HG03521 (cell line): Measurements from ENCODE around the gene MPDU1.
"Not testable (repeated sequence)": the region's sequence is repeated elsewhere in the genome, so short reads cannot be mapped to it uniquely, and the experiment has no call there.

Source experiments
- ATAC-seq: cut with Tn5 transposase; IDR thresholded peaks from one replicate; pipeline ENCODE4 v1.9.1; 2021; ENCODE audit warnings: mild to moderate bottlenecking, moderate library complexity; ENCODE audit not compliant: unreplicated experiment

The MPDU1 gene

DNA sequence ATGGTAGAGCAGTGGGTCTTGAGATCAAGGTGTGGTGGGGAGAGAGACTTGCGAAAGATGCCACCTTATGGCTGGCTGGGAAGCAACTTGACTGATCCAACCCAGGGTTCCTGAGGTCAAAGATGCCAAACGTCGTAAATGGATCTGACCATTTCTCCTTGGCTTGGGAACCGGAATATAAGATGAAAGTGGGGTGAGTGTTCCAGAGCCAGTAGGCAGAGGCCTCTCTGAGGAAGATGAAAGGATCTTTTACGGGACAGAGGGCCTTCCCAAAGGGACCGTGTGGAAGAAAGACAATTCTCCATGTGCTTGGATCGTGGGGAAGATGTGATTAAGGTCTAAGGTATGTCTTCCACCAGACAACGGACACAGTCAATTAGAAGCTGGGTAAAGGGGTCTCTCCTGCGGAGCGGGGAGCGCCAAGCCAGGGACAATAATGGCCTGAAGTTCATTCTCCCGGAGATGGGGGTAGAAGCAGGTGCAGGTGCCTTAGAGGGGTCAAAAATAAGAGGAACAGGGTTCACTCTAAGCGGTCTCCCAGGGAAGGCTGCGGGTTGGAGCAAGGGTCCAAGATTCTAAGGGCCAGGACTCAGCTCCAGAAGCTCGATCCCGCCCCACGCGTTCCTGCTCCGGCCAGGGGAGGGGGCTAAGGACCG is 30.2 kb downstream of the MPDU1 start:
- ATAC-seq, result no peak

DNA sequence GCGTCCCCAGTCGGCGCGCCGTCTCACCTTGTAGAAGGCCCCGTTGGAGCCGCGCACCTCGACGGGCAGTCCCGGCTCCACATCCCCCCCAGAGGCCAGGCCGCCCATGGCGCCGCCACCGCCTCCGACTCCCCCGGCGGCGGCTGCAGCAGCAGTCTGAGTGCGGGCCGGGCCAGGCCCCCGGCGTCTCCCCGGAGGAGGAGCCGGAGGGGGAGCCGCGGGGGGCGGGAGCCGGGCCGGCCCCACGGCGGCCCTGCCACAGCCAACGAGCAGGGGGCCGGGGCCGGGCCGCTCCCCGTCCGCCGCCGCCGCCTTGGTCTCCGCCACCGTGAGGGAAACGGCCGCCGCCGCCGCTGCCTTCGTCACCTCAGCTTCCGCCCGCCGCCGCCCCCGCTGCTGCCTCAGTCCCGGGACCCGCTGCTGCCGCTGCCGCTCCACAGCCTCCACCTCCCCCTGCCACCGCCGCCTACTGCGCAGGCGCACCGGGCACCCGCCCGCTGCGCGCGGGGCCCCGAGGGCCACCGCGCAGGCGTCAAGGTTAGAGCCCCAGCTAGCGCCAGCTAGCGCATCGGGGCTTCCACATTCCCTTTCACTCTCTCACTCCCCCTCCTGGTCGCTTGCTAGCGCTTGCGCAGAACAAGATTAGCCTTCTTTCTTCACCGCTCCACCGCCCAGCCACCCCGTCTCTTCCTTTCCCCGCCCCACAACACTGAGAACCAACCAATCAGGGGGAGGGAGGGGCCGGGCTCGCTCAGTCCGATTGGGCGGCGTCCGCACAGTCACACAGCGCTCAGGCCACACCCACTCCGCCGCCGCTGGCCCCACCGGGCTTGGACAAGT is 31.0 kb downstream of the MPDU1 start, which contains the start of gene FXR2:
Gene FXR2 (minus strand): TSS at position 473 of the 840 bp plus-strand sequence. CDS start 365 bp downstream, at position 108.
- ATAC-seq, result peak; percentile 90

DNA sequence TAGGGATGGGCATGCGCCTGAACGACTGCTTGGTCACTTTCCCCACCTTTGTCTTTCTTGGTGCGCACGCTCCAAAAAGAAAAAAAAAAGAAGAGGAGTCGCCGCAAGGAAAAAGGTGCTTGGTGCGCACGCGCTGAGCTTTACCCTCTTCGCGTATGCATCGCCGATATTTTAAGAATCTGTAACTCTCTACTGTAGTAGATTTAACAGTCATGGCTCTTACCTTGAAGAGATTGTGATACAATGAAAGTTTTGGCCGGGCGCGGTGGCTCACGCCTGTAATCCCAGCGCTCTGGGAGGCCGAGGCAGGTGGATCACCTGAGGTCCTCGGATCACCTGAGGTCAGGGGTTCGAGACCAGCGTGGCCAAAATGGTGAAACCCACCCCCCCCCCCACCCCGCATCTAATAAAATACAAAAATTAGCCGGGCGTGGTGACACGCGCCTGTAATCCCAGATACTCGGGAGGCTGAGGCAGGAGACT is 31.7 kb downstream of the MPDU1 start:
- no peak for ATAC-seq

DNA sequence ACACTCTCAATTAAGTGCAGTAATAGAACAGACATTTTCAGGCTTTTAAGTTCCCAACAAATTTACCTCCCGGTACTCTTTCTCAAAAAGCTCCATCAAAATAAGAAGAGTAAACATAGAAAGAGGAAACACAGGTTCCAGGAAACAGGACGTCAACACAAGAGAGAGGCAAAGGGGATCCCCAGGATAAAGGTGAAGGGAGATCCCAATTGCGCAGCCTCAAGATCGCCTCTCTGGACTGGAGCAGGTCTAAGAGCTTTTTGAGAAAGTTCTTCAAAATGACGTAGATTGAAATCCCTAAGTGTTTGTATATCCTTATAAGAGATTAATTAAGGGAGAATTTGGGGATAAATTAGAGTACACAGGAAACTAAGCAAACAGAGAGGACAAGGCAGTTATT is 35.0 kb downstream of the MPDU1 start:
- no peak for ATAC-seq

DNA sequence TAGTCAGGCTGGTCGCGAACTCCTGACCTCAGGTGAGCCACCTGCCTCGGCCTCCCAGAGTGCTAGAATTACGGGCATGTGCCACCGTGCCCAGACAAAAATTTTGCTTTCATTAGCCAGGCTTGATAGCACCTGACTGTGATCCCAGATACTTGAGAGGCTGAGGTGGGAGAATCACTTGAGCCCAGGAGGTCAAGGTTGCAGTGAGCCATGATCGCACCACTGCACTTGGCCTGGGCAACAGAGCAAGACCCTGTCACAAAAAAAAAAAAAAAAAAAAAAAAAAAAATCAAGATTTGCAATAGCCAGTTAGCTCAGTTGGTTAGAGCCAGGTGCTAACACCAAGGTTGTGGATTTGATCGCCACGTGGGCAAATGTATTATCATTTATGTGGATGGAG is 37.2 kb downstream of the MPDU1 start:
- no peak for ATAC-seq

DNA sequence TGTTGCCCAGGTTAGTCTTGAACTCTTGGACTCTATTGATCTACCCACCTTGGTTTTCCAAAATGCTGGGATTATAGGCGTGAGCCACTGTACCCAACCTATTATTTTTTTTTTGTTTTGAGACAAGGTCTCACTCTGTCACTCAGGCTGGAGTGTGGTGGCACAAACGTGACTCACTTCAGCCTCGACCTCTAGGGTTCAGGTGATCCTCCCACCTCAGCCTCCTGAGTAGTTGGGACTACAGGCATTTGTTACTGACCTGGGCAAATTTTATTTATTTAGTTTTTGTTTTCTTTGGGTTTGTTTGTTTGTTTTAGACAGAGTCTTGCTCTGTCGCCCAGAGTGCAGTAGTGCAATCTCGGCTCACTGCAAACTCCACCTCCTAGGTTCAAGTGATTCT is 40.0 kb downstream of the MPDU1 start:
- ATAC-seq, result no peak

DNA sequence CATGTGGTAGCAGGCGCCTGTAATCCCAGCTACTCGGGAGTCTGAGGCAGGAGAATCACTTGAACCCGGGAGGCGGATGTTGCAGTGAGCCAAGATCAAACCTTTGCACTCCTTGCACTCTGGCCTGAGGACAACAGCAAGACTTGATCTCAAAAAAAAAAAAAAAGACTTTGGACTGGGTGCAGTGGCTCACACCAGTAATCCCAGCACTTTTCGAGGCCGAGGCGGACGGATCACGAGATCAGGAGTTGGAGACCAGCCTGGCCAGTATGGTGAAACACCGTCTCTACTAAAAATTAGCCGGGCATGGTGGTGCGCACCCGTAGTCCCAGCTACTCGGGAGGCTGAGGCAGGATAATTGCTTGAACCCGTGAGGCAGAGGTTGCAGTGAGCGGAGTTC is 42.1 kb downstream of the MPDU1 start:
- ATAC-seq, result not testable (repeated sequence)

DNA sequence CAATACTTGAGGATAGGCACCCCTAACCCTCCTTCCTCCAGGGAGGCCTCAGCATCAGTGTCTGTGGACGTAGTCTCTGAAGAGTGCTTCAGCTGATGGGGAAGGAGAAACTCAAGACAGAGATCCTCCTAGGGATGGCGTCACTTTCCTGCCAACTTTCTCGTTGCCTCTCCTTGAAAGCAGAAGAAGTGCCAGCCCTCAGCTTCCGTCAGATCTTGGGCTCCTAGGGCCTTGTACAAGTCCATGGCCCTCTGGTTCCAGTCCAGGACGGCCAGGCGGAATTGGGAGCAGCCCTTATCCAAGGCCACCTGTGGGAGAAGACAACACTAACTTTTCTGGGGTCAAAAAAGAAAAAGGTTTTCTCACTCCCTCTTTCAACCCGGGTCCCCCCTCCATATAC is 42.7 kb downstream of the MPDU1 start:
- ATAC-seq, result no peak

DNA sequence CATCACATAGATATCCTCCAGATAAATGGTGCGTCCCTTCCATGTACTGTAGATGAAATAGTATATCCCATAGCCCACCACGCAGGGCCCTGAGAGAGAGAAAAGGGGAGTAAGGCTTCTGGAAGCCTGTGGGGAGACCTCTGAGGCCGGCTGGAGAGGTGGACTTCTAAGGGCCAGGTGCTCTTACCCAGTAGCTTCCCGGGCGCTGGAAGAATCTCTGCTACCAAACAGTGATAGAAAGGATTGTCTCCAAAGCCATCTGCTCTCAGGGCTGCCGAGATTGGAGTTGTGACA is 43.3 kb downstream of the MPDU1 start:
- ATAC-seq, result no peak

DNA sequence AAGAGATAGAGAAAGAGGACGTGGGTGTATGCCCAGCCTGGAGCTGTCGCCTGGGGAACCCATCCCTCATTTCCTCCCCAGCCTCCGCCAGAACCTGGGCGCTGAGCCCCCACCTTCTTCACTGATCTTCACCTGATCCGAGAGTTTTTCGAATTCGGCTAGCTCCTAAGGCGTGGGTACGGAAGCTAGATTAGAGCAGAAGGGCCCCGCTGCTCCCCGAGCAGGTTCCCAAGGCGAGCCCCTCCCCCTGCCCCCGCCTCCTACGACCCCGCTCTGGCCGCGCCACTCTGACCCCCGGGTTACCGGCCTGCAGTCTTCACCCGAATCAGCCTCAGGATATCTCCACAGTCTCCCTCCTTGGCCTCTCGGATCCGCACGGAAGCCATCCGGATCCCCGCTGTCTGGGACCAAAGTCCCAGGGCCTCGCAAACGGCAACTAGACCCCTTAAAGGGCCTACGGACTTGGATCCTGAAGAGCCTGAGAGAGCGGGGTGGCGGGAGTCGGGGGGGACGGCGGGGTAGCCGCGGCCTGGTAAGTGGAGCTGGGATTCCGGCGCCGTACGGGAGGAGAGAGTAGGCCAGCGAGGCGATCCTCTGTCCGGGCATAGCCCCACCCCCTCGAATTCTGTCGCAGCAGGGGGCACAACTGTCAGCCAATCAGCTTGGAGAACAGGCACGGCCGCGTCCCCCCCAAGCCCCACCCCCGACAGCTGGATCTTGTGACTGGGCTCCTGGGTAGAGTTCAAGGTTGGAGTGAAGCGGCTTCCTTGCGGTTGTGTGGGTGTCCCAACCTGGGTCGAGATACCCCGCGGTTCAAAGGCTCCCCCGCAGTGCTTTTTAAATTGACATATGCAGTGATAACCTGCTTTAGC is 43.8 kb downstream of the MPDU1 start, which contains the start of gene SAT2:
Gene SAT2 (minus strand): TSS at position 572 of the 872 bp plus-strand sequence. CDS start 186 bp downstream, at position 386.
- peak; percentile 85 for ATAC-seq

DNA sequence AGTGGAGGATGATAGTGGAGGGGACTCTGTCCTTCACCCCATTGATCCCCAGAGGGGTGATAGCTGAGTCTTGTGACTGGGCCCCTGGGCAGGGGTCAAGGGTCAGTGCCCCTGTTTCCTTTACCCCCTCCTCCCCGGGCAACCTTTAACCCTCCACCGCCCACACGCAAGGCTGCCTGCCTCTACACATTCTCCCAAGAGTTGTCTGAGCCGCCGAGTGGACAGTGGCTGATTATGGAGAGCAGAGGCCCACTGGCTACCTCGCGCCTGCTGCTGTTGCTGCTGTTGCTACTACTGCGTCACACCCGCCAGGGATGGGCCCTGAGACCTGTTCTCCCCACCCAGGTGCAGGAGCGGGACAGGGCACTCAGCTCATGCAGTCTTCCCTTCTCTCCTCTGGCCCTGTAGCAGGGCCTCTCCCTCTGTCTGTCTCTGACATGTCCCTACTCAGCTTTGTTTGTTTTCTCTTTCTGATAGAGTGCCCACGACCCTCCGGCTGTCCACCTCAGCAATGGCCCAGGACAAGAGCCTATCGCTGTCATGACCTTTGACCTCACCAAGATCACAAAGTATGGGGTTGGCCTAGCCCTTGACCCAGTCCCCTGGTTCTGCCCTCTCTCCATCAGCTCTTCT is 46.4 kb downstream of the MPDU1 start, which contains the start of gene SHBG:
Gene SHBG (plus strand): TSS at position 197 of the 633 bp plus-strand sequence. CDS start 38 bp downstream, at position 235.
- no peak for ATAC-seq

DNA sequence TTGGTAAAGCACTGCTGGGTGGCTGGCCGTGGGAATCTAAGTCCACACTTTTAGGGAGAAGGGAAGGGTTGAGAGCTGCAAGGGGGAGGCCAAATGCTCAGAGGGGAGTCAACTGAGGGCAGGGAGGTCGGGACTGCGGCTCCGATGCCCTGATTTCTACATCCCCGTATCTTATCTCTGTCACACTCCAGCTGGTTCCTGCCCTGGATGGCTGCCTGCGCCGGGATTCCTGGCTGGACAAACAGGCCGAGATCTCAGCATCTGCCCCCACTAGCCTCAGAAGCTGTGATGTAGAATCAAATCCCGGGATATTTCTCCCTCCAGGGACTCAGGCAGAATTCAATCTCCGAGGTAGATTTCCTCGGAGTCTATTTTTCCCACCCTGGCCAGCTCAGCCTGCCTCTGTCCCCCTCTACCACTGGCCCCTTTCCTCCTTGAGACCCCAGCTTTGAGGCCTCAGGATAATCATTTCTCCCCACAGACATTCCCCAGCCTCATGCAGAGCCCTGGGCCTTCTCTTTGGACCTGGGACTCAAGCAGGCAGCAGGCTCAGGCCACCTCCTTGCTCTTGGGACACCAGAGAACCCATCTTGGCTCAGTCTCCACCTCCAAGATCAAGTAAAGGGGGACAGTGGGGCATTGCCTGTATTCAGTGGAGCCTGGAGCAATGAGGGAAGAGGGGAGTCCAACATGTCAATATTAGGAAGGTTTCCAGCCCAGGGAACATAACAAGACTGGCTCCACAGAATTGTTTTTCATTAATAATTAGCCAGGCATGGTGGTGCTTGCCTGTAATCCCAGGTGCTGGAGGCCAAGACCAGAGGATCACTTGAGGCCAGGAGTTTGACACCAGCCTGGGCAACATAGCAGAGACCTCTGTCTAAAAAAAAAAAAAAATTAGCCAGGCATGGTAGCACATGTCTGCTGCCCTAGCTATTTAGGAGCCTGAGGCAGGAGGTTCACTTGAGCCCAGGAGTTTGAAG is 48.0 kb downstream of the MPDU1 start:
- ATAC-seq, result no peak

DNA sequence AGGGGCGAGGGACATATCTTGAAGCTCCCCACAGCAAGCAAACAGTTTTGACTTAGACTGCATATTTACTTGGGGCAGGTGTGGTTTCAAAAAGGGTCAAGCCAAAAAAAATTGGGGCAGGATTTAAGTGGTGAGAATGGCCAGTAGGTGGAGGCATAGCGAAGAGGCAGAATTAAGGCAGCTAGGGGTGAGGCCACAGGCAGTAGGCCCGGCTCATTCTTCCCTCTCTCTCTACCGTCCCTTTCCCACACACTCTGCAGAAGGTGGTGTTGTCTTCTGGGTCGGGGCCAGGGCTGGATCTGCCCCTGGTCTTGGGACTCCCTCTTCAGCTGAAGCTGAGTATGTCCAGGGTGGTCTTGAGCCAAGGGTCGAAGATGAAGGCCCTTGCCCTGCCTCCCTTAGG is 48.8 kb downstream of the MPDU1 start:
- ATAC-seq, result no peak

DNA sequence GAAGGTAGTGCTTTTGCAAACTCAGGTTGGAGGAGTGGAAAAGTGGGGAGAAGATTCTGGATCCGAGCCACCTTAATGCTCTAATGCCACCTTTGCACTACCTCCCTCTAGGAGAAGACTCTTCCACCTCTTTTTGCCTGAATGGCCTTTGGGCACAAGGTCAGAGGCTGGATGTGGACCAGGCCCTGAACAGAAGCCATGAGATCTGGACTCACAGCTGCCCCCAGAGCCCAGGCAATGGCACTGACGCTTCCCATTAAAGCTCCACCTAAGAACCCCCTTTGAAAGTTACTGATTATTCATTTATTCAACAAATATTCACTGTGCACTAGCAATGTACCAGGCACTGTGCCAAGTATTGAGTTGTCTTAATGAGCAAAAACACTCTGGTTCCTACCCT is 49.4 kb downstream of the MPDU1 start:
- ATAC-seq, result no peak

DNA sequence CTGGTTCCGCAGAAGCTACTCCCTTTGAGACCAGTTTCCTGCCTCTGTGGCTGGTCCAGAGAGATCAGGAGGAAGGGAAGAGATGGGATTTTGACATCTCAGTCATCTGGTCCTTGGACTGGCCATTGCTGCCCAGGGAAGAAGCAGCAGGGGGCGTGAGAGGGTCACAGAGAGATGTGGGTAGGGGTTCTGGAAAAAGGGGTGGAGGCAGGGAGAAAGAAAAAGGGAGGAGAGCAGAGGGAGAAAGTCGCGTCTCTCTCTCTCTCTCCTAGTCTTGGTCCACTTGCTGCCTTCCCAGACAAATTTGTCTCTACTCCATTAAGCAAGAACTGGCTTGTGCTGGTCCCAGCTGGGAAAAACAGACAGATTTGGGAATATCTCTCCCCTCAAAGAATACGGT is 50.7 kb downstream of the MPDU1 start:
- no peak for ATAC-seq

DNA sequence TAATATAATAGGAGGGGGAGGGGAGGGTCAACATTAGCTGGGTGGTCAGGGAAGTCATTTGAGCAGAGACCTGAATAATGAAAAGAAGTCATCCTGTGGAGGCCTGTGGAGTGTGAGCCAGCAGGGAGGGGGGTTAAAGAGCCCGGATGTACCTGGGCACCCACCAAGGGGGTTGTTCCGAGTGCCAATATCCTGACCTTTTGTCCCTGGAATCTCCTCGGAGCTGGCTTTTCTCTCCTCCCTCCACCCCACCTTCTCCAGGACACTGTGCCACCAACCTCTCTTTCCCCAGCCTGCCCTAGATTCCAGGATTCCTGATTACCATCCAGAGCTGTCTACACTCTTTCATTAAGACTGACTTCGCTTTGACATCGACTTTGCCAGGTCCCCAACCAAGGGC is 52.5 kb downstream of the MPDU1 start:
- ATAC-seq, result no peak
